T-cell (primary cell): ENCODE data around the gene OR4D10. TPM values are rescaled to one million over a fixed set of nuclear protein-coding genes. Genes with fewer than 3 reads are reported as not detected.

Source experiments
- total RNA-seq, 35 experiments: library from RNA in 6 of 35; stranded (reverse) in 6 of 35; fragments of 120-200 nt in 1 of 35; gene quantifications; one replicate each; pipeline versions ENCODE4 v1.2.1 to v1.2.4 and lab custom pipeline; 2013 to 2026

OR4D10 gene
- total RNA-seq, 5 donors from 2014 or later (not counting 1 experiment from before 2014, with no cell fraction given): not detected

Other genes with a start within 250 kb of the OR4D10 start
- gene OR5AN1, start 114.4 kb upstream of the OR4D10 start, total RNA-seq: not detected
- gene OR5A2, start 46.9 kb upstream of the OR4D10 start, total RNA-seq: not detected
- gene OR5A1, start 36.8 kb upstream of the OR4D10 start, total RNA-seq: not detected
- gene OR4D6, start 16.4 kb upstream of the OR4D10 start, total RNA-seq: not detected
- not detected for gene OR4D11, start 30.3 kb downstream of the OR4D10 start, total RNA-seq
- gene OR4D9, start 38.2 kb downstream of the OR4D10 start, total RNA-seq: not detected
- gene OSBP, start 142.5 kb downstream of the OR4D10 start, total RNA-seq: 10 to 100 TPM; 44.0 to 59.0 (median 46.2) TPM
- gene PATL1, start 195.7 kb downstream of the OR4D10 start, total RNA-seq: 10 to 100 TPM; 37.0 to 49.7 (median 41.9) TPM
- not detected for gene OR10V1, start 240.5 kb downstream of the OR4D10 start, total RNA-seq